GM10248 (cell line): ENCODE results near the gene HMG20B.

Source experiments
- CTCF ChIA-PET: fragments of 300-600 bp; sonication (Branson Sonifier 250); formaldehyde crosslinking; extraction: SDS; loops from one replicate; lab custom pipeline; 2021; ENCODE audit warnings: antibody characterized with exemption; lab: Yijun Ruan, JAX
- POLR2A ChIA-PET: fragments of 350-650 bp; sonication (Branson Sonifier 250); formaldehyde crosslinking; extraction: SDS; loops from one replicate; lab custom pipeline; 2020; ENCODE audit warnings: antibody characterized with exemption; lab: Yijun Ruan, JAX
- DNase-seq: peaks from one replicate; pipeline ENCODE4 v3.0.0; 2012; ENCODE audit errors: extremely low spot score
- TF ChIP-seq, protein P1 (sequence below): IDR thresholded peaks from 2 replicates; pipeline ENCODE4 v1.5.1; 2012; ENCODE audit warnings: mild to moderate bottlenecking, low read depth; ENCODE audit errors: extremely low read depth, missing control alignments, control extremely low read depth

Gene HMG20B

GRCh38 chr19:3618811-3619630 is 46.3 kb downstream of the HMG20B start:
- POLR2A ChIA-PET, result no interaction called here
- TF ChIP-seq, protein P1, sequence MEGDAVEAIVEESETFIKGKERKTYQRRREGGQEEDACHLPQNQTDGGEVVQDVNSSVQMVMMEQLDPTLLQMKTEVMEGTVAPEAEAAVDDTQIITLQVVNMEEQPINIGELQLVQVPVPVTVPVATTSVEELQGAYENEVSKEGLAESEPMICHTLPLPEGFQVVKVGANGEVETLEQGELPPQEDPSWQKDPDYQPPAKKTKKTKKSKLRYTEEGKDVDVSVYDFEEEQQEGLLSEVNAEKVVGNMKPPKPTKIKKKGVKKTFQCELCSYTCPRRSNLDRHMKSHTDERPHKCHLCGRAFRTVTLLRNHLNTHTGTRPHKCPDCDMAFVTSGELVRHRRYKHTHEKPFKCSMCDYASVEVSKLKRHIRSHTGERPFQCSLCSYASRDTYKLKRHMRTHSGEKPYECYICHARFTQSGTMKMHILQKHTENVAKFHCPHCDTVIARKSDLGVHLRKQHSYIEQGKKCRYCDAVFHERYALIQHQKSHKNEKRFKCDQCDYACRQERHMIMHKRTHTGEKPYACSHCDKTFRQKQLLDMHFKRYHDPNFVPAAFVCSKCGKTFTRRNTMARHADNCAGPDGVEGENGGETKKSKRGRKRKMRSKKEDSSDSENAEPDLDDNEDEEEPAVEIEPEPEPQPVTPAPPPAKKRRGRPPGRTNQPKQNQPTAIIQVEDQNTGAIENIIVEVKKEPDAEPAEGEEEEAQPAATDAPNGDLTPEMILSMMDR, result no peak
- no peak for DNase-seq
- CTCF ChIA-PET, result interaction anchor here (1.0 to 2.9 kb wide), 6 partner anchors 11 to 283 kb away, joined by 3 to 24 read pairs (median 8); no protein-coding TSS in a partner anchor

- CTCF ChIA-PET, result interaction anchor here (1.2 to 2.9 kb wide), 4 partner anchors 11 to 75 kb away, joined by 4 to 24 read pairs (median 10); partner anchors contain the start of gene GIPC3
- POLR2A ChIA-PET, result no interaction called here
- TF ChIP-seq, protein P1, result no peak
- no peak for DNase-seq
These were observed 46.9 kb downstream of the HMG20B start for GRCh38 chr19:3619631-3620012.

DNA sequence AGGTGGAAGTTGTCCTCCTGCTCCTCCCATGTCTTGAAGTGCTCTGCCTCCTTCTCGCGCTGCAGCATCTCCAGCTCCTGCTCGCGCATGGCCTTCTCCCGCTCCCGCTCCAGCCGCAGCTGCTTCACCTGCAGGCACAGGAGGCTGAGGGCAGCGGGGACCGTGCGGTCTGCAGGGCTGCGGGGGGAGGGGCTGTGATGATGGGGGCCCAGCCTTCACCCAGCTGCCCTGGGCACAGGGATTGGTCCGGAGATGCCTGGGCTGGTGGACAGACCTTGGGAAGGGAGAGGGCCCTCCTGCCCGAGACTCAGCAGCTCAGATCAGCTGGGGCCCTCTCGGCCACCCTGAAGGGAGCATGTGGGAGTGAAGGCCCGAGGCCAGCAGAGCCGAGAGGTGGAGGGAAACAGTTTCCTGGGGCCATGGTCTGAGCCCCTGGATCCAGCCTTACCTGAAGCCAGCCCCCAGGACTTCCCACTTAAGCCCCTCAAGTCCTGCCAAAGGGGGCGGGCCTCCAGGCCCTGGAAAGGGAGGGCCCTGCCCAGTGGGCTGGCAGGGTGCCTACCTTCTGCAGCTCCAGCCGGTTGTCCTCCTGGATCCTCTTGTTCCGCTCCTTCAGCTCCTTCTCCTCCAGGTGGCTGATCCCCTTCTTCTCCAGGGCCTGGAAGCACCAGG is 47.5 kb downstream of the HMG20B start:
- POLR2A ChIA-PET, result interaction anchor here (0.5 kb wide), 1 partner anchor 14 kb away, joined by 3 read pairs; no protein-coding TSS in a partner anchor
- CTCF ChIA-PET, result interaction anchor here (1.2 to 2.9 kb wide), 4 partner anchors 12 to 75 kb away, joined by 4 to 24 read pairs (median 10); partner anchors contain the start of gene GIPC3

DNA sequence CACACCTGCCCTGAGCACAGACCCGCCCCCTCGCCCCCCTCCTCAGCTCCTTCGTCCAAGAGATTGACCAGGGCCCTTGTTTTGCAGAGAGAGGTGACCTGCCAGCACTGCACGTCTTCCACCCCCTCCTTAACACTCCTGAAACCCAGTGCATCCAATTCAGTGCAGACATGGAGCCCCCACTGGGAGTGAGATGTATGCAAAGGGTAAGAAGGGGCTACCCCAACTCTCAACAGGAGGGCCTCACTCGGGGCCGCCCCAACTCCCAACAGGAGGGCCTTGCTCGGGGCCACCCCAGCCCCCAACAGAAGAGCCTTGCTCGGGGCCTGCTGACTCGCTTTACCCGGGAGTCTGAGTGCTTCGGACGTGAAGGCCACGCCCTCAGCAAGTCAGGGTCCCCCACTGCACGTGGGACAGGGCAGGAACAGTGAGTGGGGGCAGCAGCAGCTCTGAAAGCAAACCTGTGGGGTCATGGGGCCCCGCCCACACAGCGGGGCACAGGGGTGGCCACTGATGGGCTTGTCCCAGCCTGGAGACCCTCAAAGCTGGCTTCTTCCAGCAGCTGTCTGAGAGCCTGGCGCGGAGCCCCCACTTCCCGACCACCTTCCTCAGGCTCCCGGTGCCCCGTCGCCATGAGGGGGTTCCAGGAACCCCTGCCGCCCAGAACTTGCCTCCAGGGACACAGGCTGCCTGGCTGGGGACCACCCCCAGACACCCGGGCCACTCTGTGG is 48.2 kb downstream of the HMG20B start:
- ChIA-PET POLR2A (no interaction called here), CTCF (interaction anchor here (1.2 to 2.9 kb wide), 3 partner anchors 13 to 76 kb away, joined by 6 to 24 read pairs (median 13); partner anchors contain the start of gene GIPC3)
- DNase-seq, result no peak
- TF ChIP-seq, protein P1, result no peak

More for the DNA sequence above, 47.5 kb downstream of the HMG20B start:
- DNase-seq, result no peak
- TF ChIP-seq, protein P1, result no peak

- ChIA-PET CTCF (no interaction called here), POLR2A (no interaction called here)
- TF ChIP-seq, protein P1, result no peak
- no peak for DNase-seq
These were observed 48.9 kb downstream of the HMG20B start for GRCh38 chr19:3621689-3622088.
